Activated T-helper 2 cell treated with anti-CD3 and anti-CD28 coated beads, Interferon-gamma antibody, Interleukin-2, Interleukin-4, amounts not matched to agents 10 μg/mL and 5 μg/mL and 100 μg/mL, durations not matched to agents 14 hours and 24 hours and 36 hours (primary cell): ENCODE measurements around the gene GNAI2. TPM values are rescaled to one million over a fixed set of nuclear protein-coding genes. Genes with fewer than 3 reads are reported as not detected.

Experiments used
- DNase-seq: peaks from one replicate; pipeline ENCODE4 v3.0.0; 2021; ENCODE audit warnings: low spot score
- H3K27ac Mint-ChIP-seq: one replicate; pipeline ENCODE4 v1.8.0; 2021; ENCODE audit warnings: mixed read lengths
- H3K27me3 Mint-ChIP-seq: one replicate; pipeline ENCODE4 v1.8.0; 2021; ENCODE audit warnings: low read depth, mixed read lengths
- H3K36me3 Mint-ChIP-seq: one replicate; pipeline ENCODE4 v1.8.0; 2021; ENCODE audit warnings: low read depth, mixed read lengths
- H3K4me1 Mint-ChIP-seq: one replicate; pipeline ENCODE4 v1.8.0; 2021; ENCODE audit warnings: low read depth, mixed read lengths
- H3K4me3 Mint-ChIP-seq: one replicate; pipeline ENCODE4 v1.8.0; 2021; ENCODE audit warnings: low read depth, mild to moderate bottlenecking, moderate library complexity, mixed read lengths
- H3K9me3 Mint-ChIP-seq: one replicate; pipeline ENCODE4 v1.8.0; 2021; ENCODE audit warnings: mixed read lengths
- intact Hi-C: fragments of 100-400 bp; cut with micrococcal nuclease; formaldehyde crosslinking; loops from one replicate; pipeline ENCODE4 v1.15.1; 2023
- total RNA-seq: library from RNA; stranded (reverse); gene quantifications from 2 replicates; pipeline ENCODE4 v1.2.3, GENCODE V29; 2022

GNAI2 gene
- 267 and 269 TPM in 2 replicates for total RNA-seq

DNA sequence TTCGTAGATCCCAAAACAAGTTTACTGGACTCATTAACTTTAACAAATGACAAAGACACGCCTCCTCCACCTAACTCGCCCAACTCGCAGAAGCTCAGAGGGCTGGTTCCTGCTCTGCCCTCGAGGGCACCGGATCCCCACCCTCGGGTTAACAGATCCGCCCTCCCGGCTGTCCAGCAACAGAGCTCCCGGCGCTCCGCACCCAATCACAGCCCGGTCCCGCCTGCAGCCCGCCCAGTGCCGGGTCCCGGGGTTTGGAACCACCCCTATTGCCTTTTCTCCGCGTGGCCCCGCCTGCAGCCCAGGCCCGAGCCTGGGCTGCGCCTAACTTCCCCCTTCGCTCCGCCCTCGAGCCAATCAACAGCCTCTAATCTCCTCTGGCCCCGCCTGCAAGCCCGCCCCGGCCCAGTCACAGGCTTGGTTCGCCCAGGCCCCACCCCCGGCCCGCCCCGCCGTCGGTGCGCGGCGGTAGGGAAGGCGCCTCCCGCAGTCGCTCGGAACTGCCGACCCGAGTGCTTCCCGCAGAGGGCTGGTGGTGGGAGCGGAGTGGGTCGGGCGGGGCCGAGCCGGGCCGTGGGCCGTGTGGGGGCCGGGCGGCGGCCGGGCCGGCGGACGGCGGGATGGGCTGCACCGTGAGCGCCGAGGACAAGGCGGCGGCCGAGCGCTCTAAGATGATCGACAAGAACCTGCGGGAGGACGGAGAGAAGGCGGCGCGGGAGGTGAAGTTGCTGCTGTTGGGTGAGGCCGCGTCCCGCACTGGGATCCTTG lies at the start of gene GNAI2:
Gene GNAI2 (plus strand): TSS at position 489 of the 768 bp plus-strand sequence. CDS start 132 bp downstream, at position 621.
- Mint-ChIP-seq H3K9me3 (no peaks in the 10 kb centered on the region), H3K4me3 (peak within 1 kb of the TSS; percentile 95), H3K27ac (peak within 1 kb of the TSS; percentile 89), H3K4me1 (peaks cover 24% of the 10 kb centered on the region), H3K36me3 (peaks cover 37% of the 10 kb centered on the region), H3K27me3 (no peaks in the 10 kb centered on the region)
- intact Hi-C loops: loop anchor here (2.0 to 5.0 kb wide), 4 partner anchors 63 to 366 kb away; partner anchors contain the start of genes HYAL2, HYAL3 and NAA80
- peak; percentile 99 for DNase-seq

DNA sequence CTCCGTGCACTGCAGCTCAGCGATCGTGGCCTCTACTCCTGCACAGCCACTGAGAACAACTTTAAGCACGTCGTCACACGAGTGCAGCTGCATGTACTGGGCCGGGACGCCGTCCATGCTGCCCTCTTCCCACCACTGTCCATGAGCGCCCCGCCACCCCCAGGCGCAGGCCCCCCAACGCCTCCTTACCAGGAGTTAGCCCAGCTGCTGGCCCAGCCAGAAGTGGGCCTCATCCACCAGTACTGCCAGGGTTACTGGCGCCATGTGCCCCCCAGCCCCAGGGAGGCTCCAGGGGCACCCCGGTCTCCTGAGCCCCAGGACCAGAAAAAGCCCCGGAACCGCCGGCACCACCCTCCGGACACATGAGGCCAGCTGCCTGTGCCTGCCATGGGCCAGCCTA lies 48.3 kb upstream of the GNAI2 start:
- DNase-seq: no peak
- intact Hi-C loops: loop anchor here (2.0 kb wide), 1 partner anchor 67 kb away; no protein-coding TSS in a partner anchor
- Mint-ChIP-seq H3K9me3 (no peaks in the 10 kb centered on the region), H3K27me3 (peaks cover 2% of the 10 kb centered on the region), H3K4me1 (peaks cover 2% of the 10 kb centered on the region), H3K4me3 (no peak overlapping the region), H3K36me3 (no peaks in the 10 kb centered on the region), H3K27ac (no peak overlapping the region)

DNA sequence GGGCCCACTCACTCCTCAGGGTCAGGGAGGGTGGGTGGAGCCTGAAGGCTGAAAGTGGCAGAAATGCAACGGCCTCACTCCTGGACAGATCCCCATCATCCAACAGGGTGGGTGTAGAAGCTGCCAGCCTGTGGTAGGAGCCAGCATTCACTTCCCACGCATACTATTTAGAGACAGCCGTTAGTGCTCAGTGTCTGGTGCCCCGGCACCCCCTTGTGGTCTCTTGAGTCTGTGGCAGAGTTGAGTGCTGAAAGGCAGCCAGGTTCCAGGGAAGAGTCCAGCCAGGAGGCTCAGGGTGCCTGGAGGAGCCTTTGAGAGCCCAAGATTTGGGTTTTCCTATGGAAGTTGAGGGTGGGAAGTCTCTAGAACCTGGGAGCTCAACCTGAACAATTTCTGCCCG lies 46.7 kb upstream of the GNAI2 start:
- Mint-ChIP-seq H3K27me3 (peaks cover 6% of the 10 kb centered on the region), H3K36me3 (no peaks in the 10 kb centered on the region), H3K9me3 (no peaks in the 10 kb centered on the region), H3K27ac (no peak overlapping the region), H3K4me1 (peaks cover 2% of the 10 kb centered on the region), H3K4me3 (no peak overlapping the region)
- intact Hi-C loops: loop anchor here (2.0 kb wide), 1 partner anchor 68 kb away; no protein-coding TSS in a partner anchor
- peak; percentile 24 for DNase-seq

DNA sequence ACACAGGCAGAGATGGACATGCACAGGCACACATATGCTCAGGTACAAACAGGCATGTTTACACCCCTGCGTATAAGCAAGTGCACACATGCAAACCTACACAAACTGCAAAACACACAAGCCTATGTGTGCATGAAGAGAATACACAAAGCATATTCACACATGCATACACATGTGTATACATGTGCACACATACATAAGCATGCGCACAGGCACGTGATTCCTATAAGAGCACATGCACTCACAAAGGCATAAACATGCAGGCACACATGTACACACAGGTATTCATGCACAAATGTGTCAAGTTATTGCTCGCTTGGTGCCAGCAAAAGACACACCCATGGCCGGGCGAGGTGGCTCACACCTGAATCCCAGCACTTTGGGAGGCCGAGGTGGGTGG lies 46.0 kb upstream of the GNAI2 start:
- Mint-ChIP-seq H3K27ac (no peak overlapping the region), H3K4me1 (peaks cover 2% of the 10 kb centered on the region)

DNA sequence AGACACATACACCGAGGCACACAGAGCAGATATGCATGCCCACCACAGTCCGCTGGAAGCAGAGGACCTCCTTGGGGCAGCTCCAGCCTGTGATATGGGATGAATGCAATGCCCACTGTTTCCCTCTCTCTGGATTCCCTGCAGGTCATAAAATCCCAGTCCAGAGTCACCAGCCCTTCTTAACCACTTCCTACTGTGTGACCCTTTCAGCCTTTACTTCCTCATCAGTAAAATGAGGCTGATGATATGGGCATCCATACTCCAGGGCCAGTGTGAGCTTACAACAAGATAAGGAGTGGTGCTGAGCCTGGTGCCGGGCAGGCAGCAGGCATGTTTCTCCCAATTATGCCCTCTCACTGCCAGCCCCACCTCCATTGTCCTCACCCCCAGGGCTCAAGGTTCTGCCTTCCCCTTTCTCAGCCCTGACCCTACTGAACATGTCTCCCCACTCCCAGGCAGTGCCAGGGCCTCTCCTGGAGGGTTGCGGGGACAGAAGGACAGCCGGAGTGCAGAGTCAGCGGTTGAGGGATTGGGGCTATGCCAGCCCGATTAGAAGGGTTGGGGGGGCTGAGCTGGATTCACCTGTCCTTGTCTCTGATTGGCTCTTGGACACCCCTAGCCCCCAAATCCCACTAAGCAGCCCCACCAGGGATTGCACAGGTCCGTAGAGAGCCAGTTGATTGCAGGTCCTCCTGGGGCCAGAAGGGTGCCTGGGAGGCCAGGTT lies 44.9 kb upstream of the GNAI2 start, which contains the start of gene GNAT1:
Gene GNAT1 (plus strand): TSS at position 675 of the 725 bp plus-strand sequence. CDS start 116 bp downstream, outside the sequence.
- Mint-ChIP-seq H3K36me3 (no peaks in the 10 kb centered on the region), H3K27me3 (peaks cover 13% of the 10 kb centered on the region), H3K4me1 (peaks cover 2% of the 10 kb centered on the region), H3K27ac (no peak within 1 kb of the TSS), H3K4me3 (no peak within 1 kb of the TSS), H3K9me3 (no peaks in the 10 kb centered on the region)
- intact Hi-C loops: loop anchor here (10.0 kb wide), 1 partner anchor 354 kb away; no protein-coding TSS in a partner anchor
- no peak for DNase-seq

More for the DNA sequence above, 46.0 kb upstream of the GNAI2 start:
- DNase-seq: no peak
- no peaks in the 10 kb centered on the region for H3K9me3 Mint-ChIP-seq
- no peak overlapping the region for H3K4me3 Mint-ChIP-seq
- no peaks in the 10 kb centered on the region for H3K36me3 Mint-ChIP-seq
- H3K27me3 Mint-ChIP-seq: peaks cover 11% of the 10 kb centered on the region
- intact Hi-C loops: loop anchor here (2.0 to 10.0 kb wide), 2 partner anchors 69 to 355 kb away; no protein-coding TSS in a partner anchor

DNA sequence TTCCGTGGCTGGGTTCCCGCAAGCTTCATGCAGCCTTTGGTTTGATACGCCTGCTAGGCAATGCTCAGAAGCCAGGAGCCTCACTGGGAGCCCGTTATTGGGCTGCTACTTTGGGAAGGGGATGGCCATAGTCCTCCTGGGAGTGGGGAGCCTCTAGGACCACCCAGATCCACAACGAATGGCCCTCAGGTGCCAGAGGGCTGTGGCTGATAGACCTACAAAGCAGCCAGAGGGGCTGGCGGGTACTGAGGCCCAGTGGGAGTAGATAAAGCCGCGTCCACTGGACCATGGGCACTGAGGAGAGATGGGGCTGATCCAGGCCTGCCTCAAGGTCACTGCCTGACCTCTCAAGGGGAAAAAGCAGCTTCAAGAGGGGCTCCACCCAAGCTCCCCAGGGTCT lies 43.9 kb upstream of the GNAI2 start:
- Mint-ChIP-seq H3K4me3 (no peak overlapping the region), H3K27me3 (peaks cover 18% of the 10 kb centered on the region), H3K36me3 (no peaks in the 10 kb centered on the region)

DNA sequence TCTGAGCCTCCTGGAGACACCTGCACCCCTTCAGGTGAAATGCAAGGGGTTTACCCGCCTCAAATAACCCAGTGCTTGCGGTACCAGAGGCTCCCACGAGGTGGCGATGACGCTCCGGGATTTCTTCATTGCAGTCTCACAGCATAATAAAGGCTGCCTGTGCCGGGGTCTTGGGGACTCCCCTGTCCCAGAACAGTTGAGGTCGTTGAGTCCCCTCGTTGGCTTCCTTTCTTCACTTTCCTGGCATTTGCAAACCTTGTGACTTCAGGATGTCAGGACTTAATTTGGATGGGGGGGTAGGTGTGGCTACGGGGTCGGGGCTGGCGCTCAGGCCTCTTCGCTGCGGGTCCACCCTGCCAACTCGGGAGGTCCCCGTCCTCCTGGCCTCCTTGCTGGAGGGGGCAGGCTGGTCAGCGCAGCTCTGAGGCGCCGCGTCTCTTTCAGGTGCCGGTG lies 43.3 kb upstream of the GNAI2 start:
- peaks cover 2% of the 10 kb centered on the region for H3K4me1 Mint-ChIP-seq
- no peaks in the 10 kb centered on the region for H3K9me3 Mint-ChIP-seq
- intact Hi-C loops: loop anchor here (1.0 to 10.0 kb wide), 3 partner anchors 34 to 352 kb away; no protein-coding TSS in a partner anchor
- H3K36me3 Mint-ChIP-seq: no peaks in the 10 kb centered on the region
- H3K27ac Mint-ChIP-seq: no peak overlapping the region
- H3K4me3 Mint-ChIP-seq: no peak overlapping the region
- peaks cover 20% of the 10 kb centered on the region for H3K27me3 Mint-ChIP-seq
- peak; percentile 75 for DNase-seq

More for the DNA sequence above, 43.9 kb upstream of the GNAI2 start:
- DNase-seq: no peak
- no peaks in the 10 kb centered on the region for H3K9me3 Mint-ChIP-seq
- H3K4me1 Mint-ChIP-seq: peaks cover 2% of the 10 kb centered on the region
- no peak overlapping the region for H3K27ac Mint-ChIP-seq
- intact Hi-C loops: loop anchor here (1.0 to 10.0 kb wide), 3 partner anchors 34 to 353 kb away; no protein-coding TSS in a partner anchor

DNA sequence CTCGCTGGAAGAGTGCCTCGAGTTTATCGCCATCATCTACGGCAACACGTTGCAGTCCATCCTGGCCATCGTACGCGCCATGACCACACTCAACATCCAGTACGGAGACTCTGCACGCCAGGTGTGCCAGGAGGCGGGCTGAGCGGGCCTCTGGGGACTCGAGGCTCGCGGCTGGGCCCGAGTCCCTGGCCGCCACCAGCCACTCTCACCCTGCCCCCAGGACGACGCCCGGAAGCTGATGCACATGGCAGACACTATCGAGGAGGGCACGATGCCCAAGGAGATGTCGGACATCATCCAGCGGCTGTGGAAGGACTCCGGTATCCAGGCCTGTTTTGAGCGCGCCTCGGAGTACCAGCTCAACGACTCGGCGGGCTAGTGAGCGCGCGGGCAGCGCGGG lies 42.7 kb upstream of the GNAI2 start:
- H3K27me3 Mint-ChIP-seq: peaks cover 20% of the 10 kb centered on the region
- no peak overlapping the region for H3K4me3 Mint-ChIP-seq
- intact Hi-C loops: loop anchor here (10.0 kb wide), 1 partner anchor 352 kb away; no protein-coding TSS in a partner anchor
- H3K4me1 Mint-ChIP-seq: peaks cover 2% of the 10 kb centered on the region
- no peak for DNase-seq
- H3K27ac Mint-ChIP-seq: no peak overlapping the region
- no peaks in the 10 kb centered on the region for H3K9me3 Mint-ChIP-seq
- no peaks in the 10 kb centered on the region for H3K36me3 Mint-ChIP-seq

DNA sequence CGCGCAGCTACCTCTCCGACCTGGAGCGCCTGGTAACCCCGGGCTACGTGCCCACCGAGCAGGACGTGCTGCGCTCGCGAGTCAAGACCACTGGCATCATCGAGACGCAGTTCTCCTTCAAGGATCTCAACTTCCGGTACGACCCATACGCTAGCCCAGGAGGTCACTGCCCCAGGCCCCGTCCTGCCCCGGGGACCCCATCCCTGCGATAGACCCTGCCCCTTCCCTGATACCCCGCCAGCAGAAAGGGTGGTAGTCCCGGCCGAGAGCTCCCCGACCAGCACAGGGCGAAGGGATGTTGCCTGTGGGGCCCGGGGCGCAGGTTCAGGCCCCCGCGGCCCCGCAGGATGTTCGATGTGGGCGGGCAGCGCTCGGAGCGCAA lies 42.3 kb upstream of the GNAI2 start:
- peaks cover 2% of the 10 kb centered on the region for H3K4me1 Mint-ChIP-seq
- no peak overlapping the region for H3K4me3 Mint-ChIP-seq

DNA sequence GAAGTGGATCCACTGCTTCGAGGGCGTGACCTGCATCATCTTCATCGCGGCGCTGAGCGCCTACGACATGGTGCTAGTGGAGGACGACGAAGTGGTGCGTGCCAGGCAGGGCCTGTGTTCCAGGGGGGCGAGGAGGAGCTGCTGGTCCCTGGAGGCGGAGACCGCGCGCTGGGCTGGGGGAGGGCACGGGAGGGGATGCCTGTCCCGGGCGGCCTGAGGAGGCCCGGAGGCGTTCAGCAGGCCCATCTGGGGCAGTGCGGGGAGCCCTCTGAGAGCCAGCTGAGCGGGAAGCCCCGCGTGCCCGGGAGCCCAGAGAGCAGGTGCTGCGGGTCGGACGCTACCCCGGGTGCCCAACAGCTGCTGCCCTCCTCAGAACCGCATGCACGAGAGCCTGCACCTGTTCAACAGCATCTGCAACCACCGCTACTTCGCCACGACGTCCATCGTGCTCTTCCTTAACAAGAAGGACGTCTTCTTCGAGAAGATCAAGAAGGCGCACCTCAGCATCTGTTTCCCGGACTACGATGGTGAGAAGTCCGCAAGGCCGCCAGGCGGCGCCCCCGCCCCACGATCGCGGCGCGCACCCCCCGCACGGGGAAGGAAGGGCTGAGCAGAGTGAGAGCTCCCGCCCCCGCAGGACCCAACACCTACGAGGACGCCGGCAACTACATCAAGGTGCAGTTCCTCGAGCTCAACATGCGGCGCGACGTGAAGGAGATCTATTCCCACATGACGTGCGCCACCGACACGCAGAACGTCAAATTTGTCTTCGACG lies 41.7 kb upstream of the GNAI2 start:
- no peak overlapping the region for H3K4me3 Mint-ChIP-seq
- peaks cover 2% of the 10 kb centered on the region for H3K4me1 Mint-ChIP-seq
- peaks cover 22% of the 10 kb centered on the region for H3K27me3 Mint-ChIP-seq
- no peaks in the 10 kb centered on the region for H3K9me3 Mint-ChIP-seq
- peak; percentile 73 for DNase-seq
- intact Hi-C loops: loop anchor here (1.0 to 10.0 kb wide), 2 partner anchors 80 to 350 kb away; no protein-coding TSS in a partner anchor
- H3K27ac Mint-ChIP-seq: no peak overlapping the region
- H3K36me3 Mint-ChIP-seq: no peaks in the 10 kb centered on the region

More for the DNA sequence above, 42.3 kb upstream of the GNAI2 start:
- Mint-ChIP-seq H3K36me3 (no peaks in the 10 kb centered on the region), H3K27ac (no peak overlapping the region), H3K27me3 (peaks cover 20% of the 10 kb centered on the region), H3K9me3 (no peaks in the 10 kb centered on the region)
- intact Hi-C loops: loop anchor here (1.0 to 10.0 kb wide), 2 partner anchors 81 to 351 kb away; no protein-coding TSS in a partner anchor
- DNase-seq: no peak

DNA sequence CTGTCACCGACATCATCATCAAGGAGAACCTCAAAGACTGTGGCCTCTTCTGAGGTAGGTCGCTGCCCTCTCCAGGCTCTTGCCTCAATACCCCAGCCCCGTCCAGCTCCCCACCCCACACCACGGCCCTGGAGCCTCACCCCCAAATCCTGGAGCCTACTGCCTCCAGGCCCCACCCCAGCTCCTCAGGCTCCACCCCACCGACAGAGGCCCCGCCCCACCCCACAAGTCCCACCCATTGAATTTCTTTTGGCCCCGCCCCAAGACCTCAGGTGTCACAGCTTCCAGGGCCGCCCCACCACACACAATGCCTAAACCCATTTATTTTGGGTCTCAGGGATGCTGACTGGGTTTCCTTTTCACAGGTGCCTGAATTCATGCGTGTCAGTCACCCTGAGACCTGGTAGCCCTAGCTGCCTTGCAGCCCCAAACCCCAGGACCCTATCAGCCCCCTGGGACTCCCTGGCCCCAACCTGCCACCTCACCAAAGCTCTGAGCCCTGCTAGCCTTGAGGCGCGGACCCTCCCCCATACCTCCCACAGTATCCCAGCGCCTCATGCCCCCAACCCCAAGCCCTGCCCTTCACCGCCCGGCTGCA lies 41.0 kb upstream of the GNAI2 start:
- H3K9me3 Mint-ChIP-seq: no peaks in the 10 kb centered on the region
- peaks cover 2% of the 10 kb centered on the region for H3K4me1 Mint-ChIP-seq
- DNase-seq: no peak
- H3K4me3 Mint-ChIP-seq: no peak overlapping the region
- H3K27me3 Mint-ChIP-seq: peaks cover 22% of the 10 kb centered on the region
- intact Hi-C loops: loop anchor here (1.0 to 10.0 kb wide), 2 partner anchors 79 to 350 kb away; no protein-coding TSS in a partner anchor
- H3K27ac Mint-ChIP-seq: no peak overlapping the region
- H3K36me3 Mint-ChIP-seq: no peaks in the 10 kb centered on the region
